ENCODE measurements around the gene ZNF276. TPM values are rescaled to one million over a fixed set of nuclear protein-coding genes. Genes with fewer than 3 reads are reported as not detected.

The ZNF276 gene
- total RNA-seq, 1 experiment from 2014 or later, result 30.1 TPM

- BruUV-seq (replicated peaks), result no TSS peak
- Histone ChIP-seq H3K4me1 (ENCODE audit: insufficient read depth, low read length) (no peaks in the 10 kb centered on the region), H3K27ac (ENCODE audit: low read length) (no peak overlapping the region), H3K27me3 (ENCODE audit: low read length) (no peaks in the 10 kb centered on the region), H3K4me3 (ENCODE audit: low read length) (no peak overlapping the region), H3K36me3 (ENCODE audit: low read depth, low read length) (no peaks in the 10 kb centered on the region; the same call in 1 of the 2 replicates), H3K9ac (ENCODE audit: low read length) (no peak overlapping the region), H3F3A (ENCODE audit: low read length, unreplicated experiment) (no peaks in the 10 kb centered on the region), H2AFZ (ENCODE audit: low read length) (no peak overlapping the region), H3K4me2 (ENCODE audit: low read length) (no peak overlapping the region), H4K20me1 (ENCODE audit: low read length) (no peaks in the 10 kb centered on the region), H3K9me3 (ENCODE audit: low read length) (no peaks in the 10 kb centered on the region), H3K79me2 (ENCODE audit: low read length) (no peaks in the 10 kb centered on the region), H3K9me2 (replicated peaks; ENCODE audit: low read length) (no peaks in the 10 kb centered on the region)
- no peak for ATAC-seq
- no peak for TF ChIP-seq EZH2phosphoT487 (IDR thresholded peaks at IDR 0.05; ENCODE audit: borderline replicate concordance, low read length)
- TF ChIP-seq CTCF (conservative IDR thresholded peaks at IDR 0.05; ENCODE audit: low read depth, low read length), result no peak
- no peak for TF ChIP-seq EZH2 (IDR thresholded peaks at IDR 0.05; ENCODE audit: low read length, unreplicated experiment)
- ChIA-PET CTCF (no interaction called here), POLR2A (ENCODE audit: unreplicated experiment) (no interaction called here)
- intact Hi-C loops (cut with micrococcal nuclease), result no loop called here
- DNase-seq, result no peak
These were observed 24.7 kb downstream of the ZNF276 start for GRCh38 chr16:89746043-89746442.

- no peaks in the 10 kb centered on the region for H3K27me3 ChIP-seq (ENCODE audit: low read length)
- ATAC-seq (no peak), DNase-seq (no peak)
- no peak for TF ChIP-seq EZH2phosphoT487 (IDR thresholded peaks at IDR 0.05; ENCODE audit: borderline replicate concordance, low read length)
- TF ChIP-seq EZH2 (IDR thresholded peaks at IDR 0.05; ENCODE audit: low read length, unreplicated experiment), result no peak
- no peak for TF ChIP-seq CTCF (conservative IDR thresholded peaks at IDR 0.05; ENCODE audit: low read depth, low read length)
- ChIA-PET CTCF (no interaction called here), POLR2A (ENCODE audit: unreplicated experiment) (no interaction called here)
- no peak overlapping the region for H3K4me3 ChIP-seq (ENCODE audit: low read length)
- intact Hi-C loops (cut with micrococcal nuclease), result no loop called here
- H3K9ac ChIP-seq (ENCODE audit: low read length), result no peak overlapping the region
- no peak overlapping the region for H2AFZ ChIP-seq (ENCODE audit: low read length)
- H3F3A ChIP-seq (ENCODE audit: low read length, unreplicated experiment), result no peaks in the 10 kb centered on the region
- H4K20me1 ChIP-seq (ENCODE audit: low read length), result no peaks in the 10 kb centered on the region
- H3K4me2 ChIP-seq (ENCODE audit: low read length), result no peak overlapping the region
- H3K36me3 ChIP-seq (ENCODE audit: low read depth, low read length), result no peaks in the 10 kb centered on the region; the same call in 1 of the 2 replicates
- BruUV-seq (replicated peaks), result no TSS peak
- no peaks in the 10 kb centered on the region for H3K79me2 ChIP-seq (ENCODE audit: low read length)
- no peaks in the 10 kb centered on the region for H3K9me2 ChIP-seq (replicated peaks; ENCODE audit: low read length)
- H3K9me3 ChIP-seq (ENCODE audit: low read length), result no peaks in the 10 kb centered on the region
- H3K27ac ChIP-seq (ENCODE audit: low read length), result no peak overlapping the region
- H3K4me1 ChIP-seq (ENCODE audit: insufficient read depth, low read length), result no peaks in the 10 kb centered on the region
These were observed 26.7 kb downstream of the ZNF276 start for GRCh38 chr16:89748076-89748475.

- Histone ChIP-seq H2AFZ (ENCODE audit: low read length) (no peak overlapping the region), H3F3A (ENCODE audit: low read length, unreplicated experiment) (no peaks in the 10 kb centered on the region), H3K27ac (ENCODE audit: low read length) (no peak overlapping the region), H3K9me2 (replicated peaks; ENCODE audit: low read length) (no peaks in the 10 kb centered on the region), H3K79me2 (ENCODE audit: low read length) (no peaks in the 10 kb centered on the region), H3K4me3 (ENCODE audit: low read length) (no peak overlapping the region), H3K9me3 (ENCODE audit: low read length) (no peaks in the 10 kb centered on the region), H3K4me1 (ENCODE audit: insufficient read depth, low read length) (no peaks in the 10 kb centered on the region), H3K4me2 (ENCODE audit: low read length) (no peak overlapping the region), H3K36me3 (ENCODE audit: low read depth, low read length) (no peaks in the 10 kb centered on the region; the same call in 1 of the 2 replicates), H3K9ac (ENCODE audit: low read length) (no peak overlapping the region), H3K27me3 (ENCODE audit: low read length) (no peaks in the 10 kb centered on the region), H4K20me1 (ENCODE audit: low read length) (no peaks in the 10 kb centered on the region)
- ATAC-seq (no peak), DNase-seq (no peak)
- intact Hi-C loops (cut with micrococcal nuclease), result no loop called here
- CTCF ChIA-PET, result no interaction called here
- POLR2A ChIA-PET (ENCODE audit: unreplicated experiment), result no interaction called here
- TF ChIP-seq EZH2phosphoT487 (IDR thresholded peaks at IDR 0.05; ENCODE audit: borderline replicate concordance, low read length) (no peak), CTCF (conservative IDR thresholded peaks at IDR 0.05; ENCODE audit: low read depth, low read length) (no peak), EZH2 (IDR thresholded peaks at IDR 0.05; ENCODE audit: low read length, unreplicated experiment) (no peak)
- BruUV-seq (replicated peaks), result no TSS peak
These were observed 27.6 kb downstream of the ZNF276 start for GRCh38 chr16:89748921-89749320.

Data from PC-3 (cell line).